ENCODE data around the gene SELENOW.
"Not testable (repeated sequence)": the region's sequence is repeated elsewhere in the genome, so short reads cannot be mapped to it uniquely, and the experiment has no call there.

Gene SELENOW

DNA sequence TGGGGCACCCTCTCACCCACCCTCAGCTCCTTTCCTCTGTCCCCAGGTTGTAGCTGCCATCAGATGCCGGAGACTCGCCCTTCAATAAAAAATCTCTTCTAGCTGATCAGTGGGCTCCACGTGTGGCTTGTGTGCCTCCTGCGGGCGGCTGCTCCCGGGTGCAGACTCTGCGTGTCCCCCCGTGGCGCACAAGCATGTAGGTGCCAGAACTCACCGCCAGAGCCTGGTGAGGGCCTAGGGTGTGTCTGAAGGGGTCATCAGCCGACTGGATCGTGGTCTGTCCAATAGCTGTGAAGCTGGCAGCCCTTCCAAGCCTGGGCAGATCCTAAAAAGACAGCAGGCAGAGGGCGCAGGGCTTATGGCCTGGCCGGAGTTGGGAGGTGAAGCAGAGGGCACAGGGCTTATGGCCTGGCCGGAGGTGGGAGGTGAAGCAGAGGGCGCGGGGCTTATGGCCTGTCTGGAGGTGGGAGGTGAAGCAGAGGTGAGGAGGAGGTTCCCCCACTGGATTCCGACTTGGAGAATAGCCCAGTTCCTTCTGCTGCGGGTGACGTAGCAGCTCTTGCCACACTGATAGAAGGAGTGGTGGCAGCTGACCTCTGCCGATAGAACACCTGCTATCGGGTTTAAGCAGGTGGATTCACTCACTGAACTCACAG lies 21.4 kb upstream of the SELENOW start:
- FAIRE-seq, result no peak

DNA sequence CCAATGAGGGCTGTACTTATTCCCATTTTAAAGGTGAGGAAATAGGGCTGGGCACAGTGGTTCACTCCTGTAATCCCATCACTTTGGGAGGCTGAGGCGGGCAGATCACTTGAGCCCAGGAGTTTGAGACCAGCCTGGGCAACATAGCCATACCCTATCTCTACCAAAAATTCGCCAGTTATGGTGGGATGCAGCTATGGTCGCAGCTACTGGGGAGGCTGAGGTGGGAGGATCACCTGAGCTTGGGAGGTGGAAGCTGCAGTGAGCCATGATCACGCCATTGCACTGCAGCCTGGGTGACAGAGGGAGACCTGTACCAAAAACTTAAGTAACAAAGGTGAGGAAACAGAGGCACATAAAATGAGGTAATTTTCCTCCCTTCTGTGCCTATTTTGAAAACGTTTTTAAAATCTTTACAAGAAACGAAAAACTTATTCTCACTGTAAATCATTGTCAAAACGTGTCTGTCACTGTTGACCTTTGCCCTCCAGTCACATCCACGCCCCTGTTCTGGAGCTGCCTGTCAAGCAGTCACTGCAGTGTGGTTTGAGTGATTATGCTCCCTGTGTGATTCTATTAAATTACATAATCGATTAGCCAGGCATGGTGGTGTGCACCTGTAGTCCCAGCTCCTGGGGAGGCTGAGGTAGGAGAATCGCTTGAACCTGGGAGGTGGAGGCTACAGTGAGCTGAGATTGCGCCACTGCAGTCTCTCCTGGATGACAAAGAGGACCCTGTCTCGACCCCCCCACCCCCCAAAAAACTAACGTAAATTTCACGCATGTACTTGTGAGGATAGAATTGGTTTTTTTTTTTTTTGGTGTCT lies 20.7 kb upstream of the SELENOW start:
- FAIRE-seq, result no peak

DNA sequence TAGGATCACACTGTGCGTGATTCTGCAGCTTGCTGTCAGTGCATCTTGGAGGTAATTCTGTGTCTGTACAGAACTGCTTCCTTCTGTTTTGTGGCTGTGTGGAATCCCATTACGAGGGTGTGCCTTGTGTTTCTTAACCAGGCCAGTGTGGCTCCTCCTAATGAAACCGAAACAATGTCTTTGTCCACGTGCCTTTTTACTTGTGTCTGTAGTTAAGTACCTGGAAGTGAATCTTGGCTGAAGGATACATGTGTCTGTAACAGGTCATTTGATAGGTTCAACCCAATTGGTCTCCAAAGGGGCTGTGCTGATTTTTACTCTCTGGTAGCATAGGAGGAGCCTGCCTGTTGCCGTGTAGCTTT lies 20.1 kb upstream of the SELENOW start:
- FAIRE-seq, result no peak

DNA sequence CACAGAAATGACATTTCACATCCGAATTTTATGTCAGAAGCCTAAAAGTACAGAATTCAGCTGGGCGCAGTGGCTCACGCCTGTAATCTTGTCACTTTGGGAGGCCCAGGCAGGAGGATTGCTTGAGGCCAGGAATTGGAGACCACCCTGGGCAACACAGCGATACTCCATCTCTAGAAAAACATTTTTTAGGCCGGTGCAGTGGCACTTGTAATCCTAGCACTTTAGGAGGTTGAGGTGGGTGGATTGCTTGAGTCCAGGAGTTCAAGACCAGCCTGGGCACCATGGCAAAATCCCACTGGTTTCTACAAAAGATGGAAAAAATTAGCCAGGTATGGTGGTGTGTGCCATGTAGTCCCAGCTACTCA lies 17.9 kb upstream of the SELENOW start:
- FAIRE-seq, result no peak

DNA sequence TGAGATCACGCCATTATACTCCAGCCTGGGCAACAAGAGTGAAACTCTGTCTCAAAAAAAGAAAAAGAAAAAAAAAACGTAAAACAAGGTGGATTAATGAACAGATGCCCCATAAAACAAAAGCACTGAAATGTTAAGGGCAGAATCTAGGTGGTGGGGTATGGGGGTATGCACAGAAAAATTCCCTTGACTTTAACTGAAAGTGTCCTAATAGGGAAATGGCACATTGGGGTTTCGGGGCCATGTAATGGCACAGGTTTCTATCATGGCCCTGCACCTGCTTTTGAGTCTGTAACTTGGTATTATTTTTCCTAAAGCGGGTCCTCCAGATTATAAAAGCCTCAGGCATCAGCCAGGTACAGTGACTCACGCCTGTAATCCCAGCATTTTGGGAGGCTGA lies 16.9 kb upstream of the SELENOW start:
- FAIRE-seq, result no peak

DNA sequence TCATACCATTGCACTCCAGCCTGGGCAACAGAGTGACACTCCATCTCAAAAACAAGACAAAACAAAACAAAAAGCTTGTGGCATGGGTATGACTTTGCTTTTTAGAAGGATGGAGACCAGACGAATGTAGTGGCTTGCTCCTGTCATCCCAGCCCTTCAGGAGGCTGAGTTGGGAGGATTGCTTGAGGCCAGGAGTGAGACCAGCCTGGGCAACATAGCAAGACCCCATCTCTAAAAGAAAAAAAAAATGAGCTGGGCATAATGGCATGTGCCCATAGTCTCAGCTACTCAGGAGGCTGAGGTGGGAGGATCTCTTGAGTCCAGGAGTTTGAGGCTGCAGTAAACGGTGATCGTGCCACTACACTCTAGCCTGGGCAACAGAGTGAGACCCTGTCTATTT lies 16.4 kb upstream of the SELENOW start:
- no peak for FAIRE-seq

DNA sequence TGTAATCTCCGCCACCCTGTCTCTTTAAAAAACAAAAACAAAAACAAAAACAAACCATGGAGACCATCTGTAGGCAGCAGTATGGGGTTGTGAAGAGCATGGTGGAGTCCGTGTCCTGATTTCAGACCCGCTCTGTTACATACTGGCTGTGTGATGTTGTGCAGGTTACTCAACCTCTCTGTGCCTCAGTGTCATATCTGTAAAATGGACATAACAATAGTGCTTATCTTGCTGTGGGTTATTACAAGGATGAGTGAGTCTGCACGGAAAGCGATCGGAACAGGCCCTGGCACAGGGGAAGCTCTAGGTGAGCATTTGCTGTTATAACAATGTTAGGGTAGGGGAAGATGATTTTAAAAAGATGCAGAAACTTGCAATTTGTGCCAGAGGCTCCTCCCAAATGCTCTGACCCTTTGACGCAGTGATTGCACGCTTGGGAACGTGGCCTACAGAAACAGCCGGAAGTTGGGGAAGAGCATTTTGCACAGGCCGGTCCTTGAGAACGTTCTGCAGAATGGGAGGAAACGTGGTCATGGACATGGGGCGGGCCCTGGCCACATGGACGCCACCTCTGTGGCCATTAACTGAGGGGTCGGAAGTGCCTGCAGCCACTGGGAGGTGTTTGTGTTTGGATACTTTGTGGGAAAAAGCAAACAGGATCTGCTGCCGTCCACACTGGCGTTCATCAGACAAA lies 15.7 kb upstream of the SELENOW start:
- FAIRE-seq, result no peak

DNA sequence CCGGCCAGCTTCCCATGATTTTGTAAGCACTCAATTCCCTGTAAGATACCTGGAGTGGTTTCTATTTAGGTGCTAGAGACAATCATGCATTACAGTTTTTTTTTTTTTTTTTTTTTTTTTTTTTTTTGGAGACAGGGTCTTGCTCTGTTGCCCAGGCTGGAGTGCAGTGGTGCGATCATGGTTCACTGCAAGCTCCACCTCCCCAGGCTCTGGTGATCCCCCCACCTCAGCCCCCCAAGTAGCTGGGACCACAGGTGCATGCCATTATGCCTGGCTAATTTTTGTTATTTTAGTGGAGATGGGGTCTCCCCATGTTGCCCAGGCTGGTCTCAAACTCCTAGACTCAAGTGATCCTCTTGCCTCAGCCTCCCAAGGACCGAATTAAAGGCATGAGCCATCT lies 13.8 kb upstream of the SELENOW start:
- not testable (repeated sequence) for FAIRE-seq

DNA sequence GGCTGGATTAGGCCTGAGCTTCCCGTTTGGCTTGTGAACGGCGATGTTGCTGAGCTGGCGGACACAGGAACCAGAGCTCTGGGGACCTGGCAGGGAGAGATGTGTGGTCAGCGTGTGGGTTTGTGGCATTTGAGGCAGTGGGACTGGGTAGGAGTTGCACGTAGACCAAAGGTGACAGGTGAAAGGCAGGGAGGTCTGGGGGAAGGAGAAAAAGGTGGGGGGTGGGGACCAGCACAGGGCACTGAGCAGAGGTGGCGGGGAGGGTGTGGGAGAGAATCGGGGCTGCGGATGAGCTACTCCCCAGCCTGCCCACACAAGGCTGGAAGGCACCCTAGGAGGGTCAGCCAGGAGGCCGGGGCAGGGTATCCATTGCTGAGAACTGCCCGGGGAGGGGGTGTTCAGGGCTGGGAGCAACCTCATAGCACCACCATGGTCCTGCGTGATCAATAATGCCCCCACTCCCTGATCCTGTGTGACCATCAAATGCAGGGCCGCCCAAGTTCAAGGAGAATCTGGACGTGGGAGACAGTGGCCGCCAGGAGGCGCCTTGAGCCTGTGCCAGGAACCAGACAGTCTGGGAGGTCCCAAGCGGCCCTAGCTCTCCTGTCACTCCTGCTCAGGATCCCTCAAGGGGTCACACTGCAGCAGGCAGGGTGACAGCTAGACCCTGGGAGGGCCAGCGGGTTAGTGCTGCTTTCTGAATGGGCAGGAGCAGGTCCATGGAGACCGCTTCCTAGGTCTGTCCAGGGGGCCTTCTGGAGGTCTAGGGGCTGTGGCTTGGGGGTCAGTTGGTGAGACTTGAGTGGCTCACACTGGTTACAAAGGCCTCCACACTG lies 12.8 kb upstream of the SELENOW start:
- FAIRE-seq, result no peak

DNA sequence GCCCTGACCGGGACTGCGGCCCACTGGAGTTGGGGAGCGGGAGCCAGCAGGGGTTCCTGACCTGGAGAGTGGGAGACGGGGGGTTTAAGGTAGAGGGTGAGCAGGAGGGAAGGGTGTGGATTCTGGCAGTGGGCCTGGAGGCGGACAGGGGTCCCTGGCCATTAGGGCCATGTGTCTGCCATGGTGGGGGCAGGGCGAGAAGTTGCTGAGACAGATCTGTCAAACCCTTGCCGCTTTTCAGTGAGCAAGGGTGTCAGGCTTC lies 12.2 kb upstream of the SELENOW start:
- no peak for FAIRE-seq

DNA sequence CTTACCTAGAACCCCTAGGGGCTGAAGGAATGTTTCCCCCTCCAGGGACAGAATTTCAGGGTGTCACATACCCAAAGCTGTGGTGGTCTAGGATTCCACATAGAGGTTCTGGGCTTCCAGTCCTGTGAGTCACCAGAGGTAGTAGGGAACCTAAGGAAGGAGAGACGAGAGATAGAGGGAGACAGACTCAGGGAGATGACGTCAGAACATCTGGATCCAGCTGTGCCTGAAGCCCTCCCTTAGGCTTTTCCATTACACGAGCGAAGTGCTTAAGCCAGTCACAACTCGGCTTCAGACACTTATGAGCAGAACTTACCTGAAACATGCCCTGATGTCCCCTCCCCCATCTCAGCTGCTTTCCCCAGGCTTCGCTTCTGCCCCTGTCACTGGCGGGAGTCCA lies 11.8 kb upstream of the SELENOW start:
- no peak for FAIRE-seq

DNA sequence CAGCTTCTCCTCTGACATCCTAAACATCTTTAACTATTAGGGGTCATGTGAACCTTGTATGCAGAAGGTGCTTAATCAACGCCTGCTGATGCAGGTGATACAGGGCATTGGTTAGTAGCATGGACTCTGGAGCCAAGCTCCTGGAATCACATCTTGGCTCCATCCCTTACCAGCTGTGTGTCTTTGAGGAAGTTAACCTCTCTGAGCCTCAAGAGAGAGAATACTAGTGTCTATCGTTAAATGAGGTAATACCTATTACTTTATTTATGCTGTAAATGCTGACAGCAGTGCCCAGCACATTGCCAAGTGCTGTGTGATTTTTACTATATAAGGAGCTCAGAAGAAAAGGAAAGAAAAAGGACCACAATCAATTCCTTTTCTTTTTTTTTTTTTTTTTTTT lies 11.2 kb upstream of the SELENOW start:
- no peak for FAIRE-seq

DNA sequence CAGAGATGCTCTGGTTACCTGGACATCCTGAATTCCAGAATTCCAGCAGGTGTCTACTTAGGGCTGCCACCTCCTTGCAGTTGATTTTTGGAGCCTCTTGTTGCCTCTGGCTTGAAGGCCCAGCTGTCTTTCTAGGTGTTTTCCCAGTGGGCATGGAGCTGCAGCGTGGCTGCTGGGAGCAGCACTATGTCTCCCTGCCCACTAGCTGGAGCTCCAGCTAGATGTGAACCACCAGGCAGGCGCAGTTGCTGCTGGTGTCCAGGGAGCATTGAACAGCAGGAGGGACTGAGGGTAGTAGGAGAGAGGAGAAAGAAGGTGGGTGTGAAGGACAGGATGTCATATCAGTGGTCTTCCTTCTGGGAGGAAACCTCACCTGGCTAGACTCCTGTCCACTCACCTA lies 9.9 kb upstream of the SELENOW start:
- no peak for FAIRE-seq

DNA sequence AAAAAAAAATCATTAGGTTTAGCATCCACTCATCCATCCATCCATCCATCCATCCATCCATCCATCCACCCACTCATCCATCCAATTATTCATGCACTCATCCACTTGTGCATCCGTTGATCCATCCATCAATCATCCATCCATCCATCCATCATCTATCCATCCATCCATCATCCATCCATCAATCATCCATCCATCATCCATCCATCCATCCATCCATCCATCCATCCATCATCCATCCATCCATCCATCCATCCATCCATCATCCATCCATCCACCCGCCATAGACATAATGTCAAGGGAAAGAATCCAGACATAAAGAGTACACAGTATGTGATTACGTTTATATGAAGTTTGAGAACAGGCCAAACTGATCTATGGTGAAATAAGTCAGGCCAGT lies 9.0 kb upstream of the SELENOW start:
- FAIRE-seq, result no peak

DNA sequence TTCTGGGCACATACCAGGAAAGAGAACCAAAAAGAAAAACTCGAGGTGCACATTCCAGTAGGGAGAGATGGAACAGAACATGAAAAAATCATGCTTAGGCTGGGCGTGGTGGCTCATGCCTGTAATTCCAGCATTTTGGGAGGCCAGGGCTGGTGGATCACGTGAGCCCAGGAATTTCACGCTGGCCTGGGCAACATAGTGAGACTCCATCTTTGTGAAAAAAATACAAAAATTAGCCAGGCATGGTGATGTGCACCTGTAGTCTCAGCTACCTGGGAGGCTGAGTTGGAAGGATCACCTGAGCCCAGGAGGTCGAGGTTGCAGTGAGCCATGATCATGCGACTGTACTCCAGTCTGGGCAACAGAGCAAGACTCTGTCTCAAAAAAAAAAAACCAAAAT lies 7.2 kb upstream of the SELENOW start:
- not testable (repeated sequence) for FAIRE-seq

DNA sequence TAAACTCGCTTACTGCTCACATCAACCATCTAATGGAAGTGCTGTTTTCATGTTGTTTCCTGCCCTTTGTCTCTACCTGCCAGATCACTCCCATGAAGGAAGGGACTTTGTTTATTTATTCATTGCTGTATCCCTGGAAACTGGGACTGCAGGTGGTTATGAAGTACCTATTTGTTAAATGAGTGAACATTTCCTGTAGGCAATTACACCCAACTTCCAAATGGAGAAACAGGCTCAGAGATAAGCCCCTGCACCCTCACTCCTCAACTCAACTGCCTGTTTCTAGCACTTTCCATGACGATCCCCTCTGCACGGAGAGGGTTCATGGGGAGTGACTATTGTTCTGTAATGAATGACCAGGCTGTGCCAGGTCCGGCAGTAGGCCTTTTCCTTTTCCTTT lies 1.9 kb upstream of the SELENOW start:
- FAIRE-seq, result no peak

DNA sequence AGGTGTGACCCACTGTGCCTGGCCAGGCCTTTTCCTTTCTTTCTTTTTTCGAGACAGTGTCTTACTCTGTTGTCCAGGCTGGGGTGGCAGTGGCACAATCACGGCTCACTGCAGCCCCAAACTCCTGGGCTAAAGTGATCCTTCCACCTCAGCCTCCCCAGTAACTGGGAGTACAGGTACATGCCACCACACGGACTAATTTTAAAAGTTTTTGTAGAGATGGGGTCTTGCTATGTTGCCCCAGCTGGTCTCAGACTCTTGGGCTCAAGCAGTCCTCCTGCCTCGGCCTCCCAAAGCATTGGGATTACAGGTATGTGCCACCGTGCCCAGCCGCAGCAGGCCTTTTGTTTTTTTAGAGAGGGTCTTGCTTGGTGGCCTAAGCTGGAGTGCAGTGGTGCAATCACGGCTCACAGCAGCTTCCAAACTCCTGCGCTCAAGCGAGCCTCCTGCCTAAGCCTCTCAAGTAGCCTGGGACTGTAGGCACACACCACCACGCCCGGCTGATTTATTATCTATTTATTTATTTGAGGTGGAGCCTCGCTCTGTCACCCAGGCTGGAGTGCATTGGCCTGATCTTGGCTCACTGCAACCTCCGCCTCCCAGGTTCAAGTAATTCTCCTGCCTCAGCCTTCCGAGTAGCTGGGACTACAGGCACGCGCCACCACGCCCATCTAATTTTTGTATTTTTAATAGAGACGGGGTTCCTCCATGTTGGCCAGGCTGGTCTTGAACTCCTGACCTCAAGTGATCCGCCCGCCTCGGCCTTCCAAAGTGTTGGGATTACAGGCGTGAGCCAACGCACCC lies 1.1 kb upstream of the SELENOW start:
- not testable (repeated sequence) for FAIRE-seq

DNA sequence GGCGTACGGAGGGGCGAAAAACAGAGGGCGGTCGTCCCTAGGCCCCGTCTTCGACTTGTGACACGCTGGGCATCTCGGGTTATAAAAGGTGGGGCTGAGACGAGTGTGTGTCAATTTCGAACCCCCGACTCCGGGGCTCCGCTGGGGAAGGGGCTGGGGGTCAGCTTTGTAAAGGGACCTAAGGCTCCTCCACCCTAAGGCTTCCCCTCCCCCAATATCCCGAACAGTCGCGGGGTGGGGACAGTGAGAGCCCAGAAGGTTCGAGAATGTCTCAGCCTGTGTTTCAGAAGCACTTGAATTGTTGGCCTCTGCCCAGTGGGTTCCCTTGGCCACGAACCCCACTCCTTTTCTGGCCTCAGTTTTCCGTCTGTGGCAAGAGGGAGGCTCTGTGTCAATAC lies 450 bp downstream of the SELENOW start:
- FAIRE-seq, result no peak

DNA sequence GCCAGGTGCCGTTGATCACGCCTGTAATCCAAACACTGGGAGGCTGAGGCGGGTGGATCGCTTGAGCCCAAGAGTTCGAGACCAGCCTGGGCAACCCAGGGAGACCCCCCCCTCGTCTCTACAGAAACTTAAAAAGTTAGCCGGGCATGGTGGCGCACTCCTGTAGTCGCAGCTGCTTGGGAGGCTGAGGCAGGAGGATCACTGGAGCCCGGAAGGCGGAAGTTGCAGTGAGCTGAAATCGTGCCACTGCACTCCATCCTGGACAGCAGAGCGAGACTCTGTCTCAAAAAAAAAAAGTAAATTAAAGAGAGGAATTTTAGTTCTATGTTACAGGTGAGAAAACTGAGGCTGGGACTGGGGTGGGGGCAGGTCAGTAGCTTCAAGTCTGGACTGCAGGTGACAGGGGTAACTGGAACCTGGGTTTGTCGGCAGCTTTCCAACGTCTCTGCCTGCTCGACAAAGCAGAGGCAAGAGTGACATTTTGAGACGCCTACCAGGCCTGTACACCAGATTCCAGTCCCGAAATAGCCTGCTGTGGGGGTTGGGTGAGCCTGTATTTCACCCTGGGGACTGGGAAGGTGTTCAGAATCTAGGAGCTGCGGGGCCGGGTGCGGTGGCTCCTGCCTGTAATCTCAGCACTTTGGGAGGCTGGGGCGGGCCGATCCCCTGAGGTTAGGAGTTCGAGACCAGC lies 1.2 kb downstream of the SELENOW start:
- no peak for FAIRE-seq

DNA sequence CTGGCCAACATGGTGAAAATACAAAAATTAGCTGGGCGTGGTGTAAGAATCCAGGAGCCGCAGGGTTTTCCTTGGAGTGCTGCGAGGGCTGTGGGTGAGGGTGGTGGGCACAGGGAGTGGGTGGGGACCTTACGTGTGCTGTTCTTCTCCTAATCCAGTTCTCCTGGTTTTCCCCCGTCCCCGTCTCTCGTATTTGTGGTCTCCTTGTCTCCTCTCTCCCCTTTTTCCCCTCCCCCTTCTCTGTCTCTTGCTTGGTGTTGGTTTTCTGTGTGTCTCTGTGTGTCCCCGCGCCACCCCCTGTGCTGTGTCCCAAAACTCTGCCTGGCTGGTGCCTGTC lies 1.7 kb downstream of the SELENOW start:
- no peak for FAIRE-seq

DNA sequence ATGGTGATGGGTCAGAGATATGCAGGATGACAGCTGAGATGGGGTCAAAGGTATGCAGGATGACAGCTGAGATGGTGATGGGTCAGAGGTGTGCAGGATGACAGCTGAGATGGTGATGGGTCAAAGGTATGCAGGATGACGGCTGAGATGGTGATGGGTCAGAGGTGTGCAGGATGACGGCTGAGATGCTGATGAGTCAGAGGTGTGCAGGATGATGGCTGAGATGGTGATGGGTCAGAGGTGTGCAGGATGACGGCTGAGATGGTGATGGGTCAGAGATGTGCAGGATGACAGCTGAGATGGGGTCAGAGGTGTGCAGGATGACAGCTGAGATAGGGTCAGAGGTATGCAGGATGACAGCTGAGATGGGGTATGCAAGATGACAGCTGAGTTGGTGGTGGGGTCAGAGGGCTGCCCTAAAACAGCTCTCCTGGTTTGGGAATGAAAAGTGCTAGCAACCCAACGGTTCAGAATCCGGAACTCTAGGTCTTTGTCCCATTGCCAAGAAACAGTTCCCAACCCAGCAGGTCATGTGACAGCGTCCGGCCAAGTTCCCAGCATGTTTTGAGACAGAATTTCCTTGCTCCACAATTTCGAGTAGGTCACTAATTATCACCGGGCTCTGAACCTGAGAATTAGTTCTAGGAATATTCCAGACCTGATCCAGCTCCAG lies 3.2 kb downstream of the SELENOW start:
- FAIRE-seq, result no peak

DNA sequence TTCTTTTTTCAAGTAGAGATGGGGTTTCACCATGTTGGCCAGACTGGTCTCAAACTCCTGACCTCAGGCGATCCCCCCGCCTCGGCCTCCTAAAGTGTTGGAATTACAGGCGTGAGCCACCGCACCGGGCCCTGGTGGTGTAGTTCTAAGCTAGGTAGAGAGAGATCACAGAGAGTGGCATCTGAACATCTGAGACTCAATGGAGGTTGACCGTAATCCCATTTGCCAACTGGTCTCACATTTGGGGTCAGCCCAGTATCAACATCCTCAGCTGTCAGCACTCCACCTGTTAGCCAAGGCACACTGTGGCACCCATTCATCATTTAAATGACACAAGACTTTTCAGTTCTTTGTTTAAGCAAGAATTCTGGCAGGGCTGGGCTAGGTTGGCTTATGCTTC lies 8.1 kb downstream of the SELENOW start:
- FAIRE-seq, result no peak
